D721Med (cell line): ENCODE measurements around the gene ANKRD40.

ENCODE experiments used
- DNase-seq: peaks from one replicate; pipeline ENCODE4 v3.0.0; 2011; ENCODE audit warnings: low spot score; ENCODE audit not compliant: insufficient read length
- FAIRE-seq: peaks from 2 replicates; lab custom pipeline; 2011; peaks lifted over from hg19 to GRCh38; lab: Jason Lieb, UNC
- CTCF ChIP-seq: IDR thresholded peaks from 2 replicates; pipeline ENCODE4 v1.5.1; 2012; ENCODE audit warnings: mild to moderate bottlenecking, control low read depth; ENCODE audit not compliant: insufficient read depth; ENCODE audit errors: missing control alignments

The ANKRD40 gene

GRCh38 chr17:50721194-50722010 lies 13.7 kb upstream of the ANKRD40 start:
- DNase-seq (no peak), FAIRE-seq (no peak)
- no peak for TF ChIP-seq CTCF

GRCh38 chr17:50719924-50720794 lies 12.4 kb upstream of the ANKRD40 start:
- no peak for TF ChIP-seq CTCF
- DNase-seq (no peak), FAIRE-seq (no peak)

- TF ChIP-seq CTCF: no peak
- no peak for FAIRE-seq
Measured at GRCh38 chr17:50719144-50719923, 11.6 kb upstream of the ANKRD40 start, which contains the start of gene LUC7L3. Gene LUC7L3 (plus strand): TSS chr17:50719603. CDS start chr17:50719733, 130 bp downstream.

GRCh38 chr17:50715471-50715870 lies 7.8 kb upstream of the ANKRD40 start:
- TF ChIP-seq CTCF: no peak
- no peak for DNase-seq
- FAIRE-seq: no peak

More at GRCh38 chr17:50719144-50719923, 11.6 kb upstream of the ANKRD40 start, which contains the start of gene LUC7L3:
- DNase-seq: peak; percentile 91

- DNase-seq (no peak), FAIRE-seq (no peak)
- TF ChIP-seq CTCF: no peak
Measured at GRCh38 chr17:50712641-50713040, 4.9 kb upstream of the ANKRD40 start.

- DNase-seq: no peak
- TF ChIP-seq CTCF: no peak
- FAIRE-seq: peak; percentile 60
Measured at GRCh38 chr17:50710650-50711049, 2.9 kb upstream of the ANKRD40 start.
